A673 (cell line): ENCODE results near the gene ITPR2.
A peak's percentile ranks its signal among the peaks of the same experiment; 100 is the strongest.

Source experiments
- EZH2 ChIP-seq: fragments of 200-600 bp; sonication (generic); IDR thresholded peaks from 2 replicates; pipeline ENCODE4 v1.6.1; 2017; ENCODE audit warnings: borderline replicate concordance, low read depth, mild to moderate bottlenecking, mixed read lengths, antibody characterized with exemption, low read length; ENCODE audit not compliant: poor library complexity, severe bottlenecking
- TF ChIP-seq, protein P1 (sequence below): fragments of 300-800, 200-600 bp; sonication (generic); conservative IDR thresholded peaks from 2 replicates; pipeline ENCODE4 v1.5.1; 2017; ENCODE audit warnings: low read depth, mild to moderate bottlenecking, antibody characterized with exemption, low read length, moderate library complexity, mixed read lengths

- TF ChIP-seq, protein P1, sequence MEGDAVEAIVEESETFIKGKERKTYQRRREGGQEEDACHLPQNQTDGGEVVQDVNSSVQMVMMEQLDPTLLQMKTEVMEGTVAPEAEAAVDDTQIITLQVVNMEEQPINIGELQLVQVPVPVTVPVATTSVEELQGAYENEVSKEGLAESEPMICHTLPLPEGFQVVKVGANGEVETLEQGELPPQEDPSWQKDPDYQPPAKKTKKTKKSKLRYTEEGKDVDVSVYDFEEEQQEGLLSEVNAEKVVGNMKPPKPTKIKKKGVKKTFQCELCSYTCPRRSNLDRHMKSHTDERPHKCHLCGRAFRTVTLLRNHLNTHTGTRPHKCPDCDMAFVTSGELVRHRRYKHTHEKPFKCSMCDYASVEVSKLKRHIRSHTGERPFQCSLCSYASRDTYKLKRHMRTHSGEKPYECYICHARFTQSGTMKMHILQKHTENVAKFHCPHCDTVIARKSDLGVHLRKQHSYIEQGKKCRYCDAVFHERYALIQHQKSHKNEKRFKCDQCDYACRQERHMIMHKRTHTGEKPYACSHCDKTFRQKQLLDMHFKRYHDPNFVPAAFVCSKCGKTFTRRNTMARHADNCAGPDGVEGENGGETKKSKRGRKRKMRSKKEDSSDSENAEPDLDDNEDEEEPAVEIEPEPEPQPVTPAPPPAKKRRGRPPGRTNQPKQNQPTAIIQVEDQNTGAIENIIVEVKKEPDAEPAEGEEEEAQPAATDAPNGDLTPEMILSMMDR, result peak; percentile 34
- no peak for TF ChIP-seq EZH2
Measured at GRCh38 chr12:26629864-26630263, 203.1 kb downstream of the ITPR2 start.
